Endothelial cell of umbilical vein (primary cell): ENCODE measurements around the gene RAB37. TPM values are rescaled to one million over a fixed set of nuclear protein-coding genes. Genes with fewer than 3 reads are reported as not detected.

ENCODE experiments used
- BruUV-seq: library from RNA; stranded (reverse); fragments of 400-500 nt; replicated peaks from 2 replicates; lab custom pipeline; 2021; lab: Mats Ljungman, UMichigan
- CTCF ChIA-PET: fragments of 300-600, 350-600 bp; sonication (Branson Sonifier 250); formaldehyde crosslinking; loops from one replicate; lab custom pipeline; 2021; ENCODE audit warnings: antibody characterized with exemption, inconsistent platforms; lab: Charles Lee
- POLR2A ChIA-PET: fragments of 300-600, 350-600 bp; sonication (Branson Sonifier 250); formaldehyde crosslinking; loops from one replicate; lab custom pipeline; 2021; ENCODE audit warnings: antibody characterized with exemption, inconsistent platforms; lab: Charles Lee
- DNase-seq: peaks from one replicate; pipeline ENCODE4 v3.0.0-alpha.2; 2011; ENCODE audit warnings: low read depth, low spot score
- FAIRE-seq: peaks from 2 replicates; lab custom pipeline; 2011; peaks lifted over from hg19 to GRCh38; lab: Jason Lieb, UNC
- H2AFZ ChIP-seq: 2 replicates; pipeline ENCODE4 v1.6.0; 2012; ENCODE audit warnings: low read depth, low read length, control low read depth, inconsistent platforms
- H3K27ac ChIP-seq: 2 replicates; pipeline ENCODE4 v1.5.1; 2011; ENCODE audit warnings: low read depth, mild to moderate bottlenecking, control low read depth, low read length, moderate library complexity; ENCODE audit not compliant: insufficient read depth
- H3K27me3 ChIP-seq, 2 experiments: 2 replicates each; pipeline versions ENCODE4 v1.6.0 to v1.6.1; 2011; ENCODE audit warnings: low read length in 2 of 2, mixed read lengths in 1 of 2; ENCODE audit not compliant: control insufficient read depth in 2 of 2, insufficient read depth in 2 of 2
- H3K36me3 ChIP-seq, 2 experiments: 2 replicates in 1 of 2; 3 replicates in 1 of 2; pipeline ENCODE4 v1.5.1; 2011; ENCODE audit warnings: low read length in 2 of 2, mild to moderate bottlenecking in 1 of 2, moderate library complexity in 1 of 2; ENCODE audit not compliant: control insufficient read depth in 2 of 2, insufficient read depth in 2 of 2; ENCODE audit errors: extremely low read depth in 1 of 2
- H3K4me1 ChIP-seq: 3 replicates; pipeline ENCODE4 v1.5.1; 2011; ENCODE audit warnings: mild to moderate bottlenecking, low read length; ENCODE audit not compliant: control insufficient read depth, insufficient read depth; ENCODE audit errors: extremely low read depth
- H3K4me2 ChIP-seq: 2 replicates; pipeline ENCODE4 v1.6.1; 2011; ENCODE audit warnings: low read length, control low read depth, mixed read lengths; ENCODE audit not compliant: insufficient read depth
- H3K4me3 ChIP-seq, 3 experiments: fragments of 200-600 bp in 1 of 3; sonication (generic), shearing (Covaris generic) in 1 of 3; replicated peaks in 1 of 3; 2 replicates each; pipeline ENCODE4 v1.5.1; 2011 to 2016; ENCODE audit warnings: control low read depth in 3 of 3, low read length in 3 of 3, mild to moderate bottlenecking in 2 of 3, inconsistent platforms in 1 of 3, low read depth in 1 of 3, moderate library complexity in 1 of 3; ENCODE audit not compliant: insufficient read depth in 1 of 3
- H3K79me2 ChIP-seq: 2 replicates; pipeline ENCODE4 v1.6.0; 2012; ENCODE audit warnings: low read length, inconsistent platforms; ENCODE audit not compliant: control insufficient read depth, insufficient read depth
- H3K9ac ChIP-seq: replicated peaks from 2 replicates; pipeline ENCODE3; 2011; ENCODE audit warnings: low read length, control low read depth; ENCODE audit not compliant: insufficient read depth; ENCODE audit errors: extremely low read depth
- H3K9me1 ChIP-seq: replicated peaks from 3 replicates; pipeline ENCODE4 v1.6.0; 2011; ENCODE audit warnings: mild to moderate bottlenecking, low read length; ENCODE audit not compliant: control insufficient read depth, insufficient read depth; ENCODE audit errors: extremely low read depth
- H3K9me3 ChIP-seq: replicated peaks from 2 replicates; pipeline ENCODE4 v1.5.1; 2012; ENCODE audit warnings: low read length, inconsistent platforms; ENCODE audit not compliant: control insufficient read depth, insufficient read depth
- H4K20me1 ChIP-seq: replicated peaks from 2 replicates; pipeline ENCODE3; 2011; ENCODE audit warnings: mild to moderate bottlenecking, low read length; ENCODE audit not compliant: control insufficient read depth, insufficient read depth; ENCODE audit errors: extremely low read depth
- CTCF ChIP-seq, 2 donors: IDR thresholded peaks; 1 replicate in 1 of 2; 2 replicates in 1 of 2; pipeline ENCODE4 v1.5.1; 2011; ENCODE audit warnings: low read length in 2 of 2, mild to moderate bottlenecking in 2 of 2, moderate library complexity in 2 of 2, control low read depth in 1 of 2, inconsistent platforms in 1 of 2, low read depth in 1 of 2; ENCODE audit not compliant: insufficient read depth in 1 of 2; ENCODE audit errors: extremely low read depth in 1 of 2
- EZH2 ChIP-seq: IDR thresholded peaks from 2 replicates; pipeline ENCODE4 v1.6.1; 2012; ENCODE audit warnings: borderline replicate concordance, low read depth, mild to moderate bottlenecking, moderate library complexity, low read length, inconsistent platforms; ENCODE audit not compliant: severe bottlenecking
- FOS ChIP-seq: IDR thresholded peaks from 2 replicates; pipeline ENCODE4 v1.6.1; 2011; ENCODE audit warnings: mild to moderate bottlenecking, low read length, moderate library complexity, borderline replicate concordance; ENCODE audit not compliant: insufficient read depth
- GATA2 ChIP-seq: IDR thresholded peaks from 2 replicates; pipeline ENCODE4 v1.7.0; 2011; ENCODE audit warnings: low read depth, mild to moderate bottlenecking, moderate library complexity, mixed read lengths, low read length; ENCODE audit not compliant: insufficient read length, insufficient read depth
- JUN ChIP-seq: IDR thresholded peaks from 2 replicates; pipeline ENCODE4 v1.6.1; 2011; ENCODE audit warnings: borderline replicate concordance, low read depth; ENCODE audit not compliant: insufficient read length, insufficient read depth
- MAX ChIP-seq: IDR thresholded peaks from 2 replicates; pipeline ENCODE4 v1.6.1; 2011; ENCODE audit not compliant: insufficient read depth, insufficient read length
- POLR2AphosphoS5 ChIP-seq: IDR thresholded peaks from 2 replicates; pipeline ENCODE4 v1.6.1; 2012; ENCODE audit warnings: low read depth, mild to moderate bottlenecking, control low read depth, low read length, moderate library complexity; ENCODE audit not compliant: insufficient read depth
- dilution Hi-C: fragments of 300-500 bp; cut with MboI; formaldehyde crosslinking; loops from one replicate; pipeline ENCODE4 v1.15.0; 2019; ENCODE audit warnings: low sequenced_read_pairs; ENCODE audit not compliant: extremely low pct_ligation_motif_present
- intact Hi-C: fragments of 100-400 bp; cut with micrococcal nuclease; formaldehyde crosslinking; loops from one replicate; pipeline ENCODE4 v1.10.0; 2022
- polyA plus RNA-seq, 4 experiments: library from polyadenylated mRNA; depleted of rRNA in 3 of 4; stranded (reverse) in 3 of 4; unstranded in 1 of 4; fragments of >200 nt; gene quantifications; 2 replicates each; pipeline versions ENCODE4 v1.2.1 to v1.2.3, GENCODE V29; 2011 to 2012; ENCODE audit warnings: missing spikeins in 1 of 4
- total RNA-seq: library from RNA; stranded (reverse); gene quantifications from 2 replicates; pipeline ENCODE4 v1.2.3, GENCODE V29; 2021

Gene RAB37
- total and polyA plus RNA-seq, 2 donors (not counting 3 experiments of a cell fraction or from before 2014, with no cell fraction given) = 0.11 TPM; not detected in 1

- intact Hi-C loops (no loop called here), dilution Hi-C loops (no loop called here)
- Histone ChIP-seq H2AFZ (no peak overlapping the region), H3K9ac (no peak overlapping the region), H4K20me1 (no peaks in the 10 kb centered on the region), H3K4me2 (no peak overlapping the region), H3K36me3 (no peaks in the 10 kb centered on the region), H3K9me3 (no peaks in the 10 kb centered on the region), H3K4me1 (no peaks in the 10 kb centered on the region), H3K27me3 (no peaks in the 10 kb centered on the region), H3K79me2 (no peaks in the 10 kb centered on the region), H3K9me1 (no peaks in the 10 kb centered on the region), H3K27ac (no peak overlapping the region), H3K4me3 (no peak overlapping the region)
- ChIA-PET CTCF (no interaction called here), POLR2A (no interaction called here)
- DNase-seq = no peak
- FAIRE-seq = no peak
- TF ChIP-seq MAX (no peak), POLR2AphosphoS5 (no peak), FOS (no peak), CTCF (IDR thresholded peaks at IDR 0.05; ENCODE audit: extremely low read depth in 1 of 2, insufficient read depth in 1 of 2, low read depth in 1 of 2, low read length in 2 of 2) (no peak), GATA2 (no peak), EZH2 (no peak), JUN (no peak)
- no TSS peak for BruUV-seq
Measured at GRCh38 chr17:74704544-74704943, 32.5 kb upstream of the RAB37 start.
